K562 (cell line): Measurements from ENCODE around the gene ROM1. TPM values are rescaled to one million over a fixed set of nuclear protein-coding genes. Genes with fewer than 3 reads are reported as not detected.

ENCODE experiments used
- CBX2 ChIP-seq: fragments of 200-600 bp; sonication (generic); IDR thresholded peaks from one replicate; pipeline ENCODE4 v1.6.1; 2012; ENCODE audit warnings: mild to moderate bottlenecking, low read length, inconsistent platforms; ENCODE audit not compliant: insufficient read depth, poor library complexity, severe bottlenecking
- CBX5 ChIP-seq: IDR thresholded peaks from 2 replicates; pipeline ENCODE4 v1.6.1; 2014; ENCODE audit warnings: low read depth, borderline replicate concordance
- CEBPB ChIP-seq: fragments of 450-650 bp; IDR thresholded peaks from 2 replicates; pipeline ENCODE4 v1.6.1; 2016; ENCODE audit warnings: missing genetic modification characterization, missing compliant biosample characterization
- CXXC5 ChIP-seq: fragments of 250-450 bp; sonication (Bioruptor Pico); IDR thresholded peaks from 2 replicates; pipeline ENCODE4 v1.8.0; 2022; ENCODE audit warnings: inconsistent platforms, mild to moderate bottlenecking, moderate library complexity
- DACH1 ChIP-seq: fragments of 450-650 bp; IDR thresholded peaks from 2 replicates; pipeline ENCODE4 v1.6.1; 2018; ENCODE audit not compliant: partially characterized antibody
- FOXK2 ChIP-seq, 2 experiments: fragments of 450-650 bp; IDR thresholded peaks in 1 of 2; conservative IDR thresholded peaks in 1 of 2; 2 replicates each; pipeline ENCODE4 v1.6.1; 2016; ENCODE audit warnings: low read depth in 2 of 2, mild to moderate bottlenecking in 1 of 2
- HIVEP1 ChIP-seq: fragments of 250-450 bp; sonication (Bioruptor Pico); IDR thresholded peaks from 2 replicates; pipeline ENCODE4 v1.4.0; 2020; ENCODE audit warnings: mild to moderate bottlenecking
- HSF4 ChIP-seq: fragments of 250-450 bp; sonication (Bioruptor Pico); IDR thresholded peaks from 2 replicates; pipeline ENCODE4 v2.1.2; 2022; ENCODE audit warnings: mild to moderate bottlenecking, moderate library complexity, borderline replicate concordance
- RAD21 ChIP-seq, 2 experiments: fragments of 250-450 bp in 1 of 2; fragments of 450-650 bp in 1 of 2; sonication (Bioruptor Pico) in 1 of 2; formaldehyde crosslinking in 1 of 2; IDR thresholded peaks in 1 of 2; conservative IDR thresholded peaks in 1 of 2; 2 replicates each; pipeline versions ENCODE4 v1.4.0 to v1.8.0; 2020 to 2022; ENCODE audit warnings: mild to moderate bottlenecking in 2 of 2, moderate library complexity in 1 of 2
- SMAD1 ChIP-seq: fragments of 150-350 bp; IDR thresholded peaks from 2 replicates; pipeline ENCODE4 v1.6.1; 2014; ENCODE audit warnings: low read length, low read depth; ENCODE audit not compliant: partially characterized antibody
- SMARCC2 ChIP-seq: fragments of 450-650 bp; IDR thresholded peaks from 2 replicates; pipeline ENCODE4 v1.6.1; 2017; ENCODE audit warnings: antibody characterized with exemption, moderate library complexity, mild to moderate bottlenecking, low read depth
- SMC3 ChIP-seq: conservative IDR thresholded peaks from 2 replicates; pipeline ENCODE4 v1.6.1; 2011; ENCODE audit warnings: low read depth, low read length, improper control_type of control experiment; ENCODE audit not compliant: insufficient read depth
- WHSC1 ChIP-seq: IDR thresholded peaks from one replicate; pipeline ENCODE4 v1.6.1; 2012; ENCODE audit warnings: low read length, control low read depth, inconsistent platforms
- ZNF408 ChIP-seq: fragments of 250-450 bp; sonication (Bioruptor Pico); IDR thresholded peaks from 2 replicates; pipeline ENCODE4 v1.4.0; 2020; ENCODE audit warnings: low read depth, mild to moderate bottlenecking, moderate library complexity
- ZNF644 ChIP-seq: fragments of 200-800 bp; sonication (Bioruptor generic); IDR thresholded peaks from 2 replicates; pipeline ENCODE4 v1.6.1; 2016; ENCODE audit warnings: low read depth, missing genetic modification characterization, missing compliant biosample characterization
- polyA plus RNA-seq, 8 experiments: library from polyadenylated mRNA; depleted of rRNA in 4 of 8; stranded (reverse) in 5 of 8; unstranded in 3 of 8; fragments of >200 nt; fragmentation: Nextera tagmentation in 2 of 8; fragmentation: Illumina TruSeq in 1 of 8; extraction: Ambion mirVana in 2 of 8; extraction: Trizol in 1 of 8; gene quantifications; 2 replicates each; pipeline versions ENCODE4 v1.2.1 to v1.2.3, GENCODE V29; 2011 to 2014; ENCODE audit warnings: inconsistent platforms in 1 of 8, missing spikeins in 1 of 8
- total RNA-seq, 7 experiments: library from RNA; depleted of rRNA in 6 of 7; stranded (reverse); fragments of >200 nt in 6 of 7; fragmentation: Illumina TruSeq in 2 of 7; extraction: Trizol in 2 of 7; gene quantifications; 2 replicates each; pipeline versions ENCODE4 v1.2.1 to v1.2.3, GENCODE V29; 2011 to 2021; ENCODE audit warnings: low replicate concordance in 1 of 7
- TF ChIP-seq, protein P1 (sequence below): fragments of 450-650 bp; IDR thresholded peaks from 2 replicates; pipeline ENCODE4 v1.6.1; 2016; ENCODE audit warnings: missing biosample characterization, missing genetic modification characterization
- TF ChIP-seq, protein P2 (sequence below), 2 experiments: IDR thresholded peaks; 2 replicates each; pipeline ENCODE4 v1.6.1; 2012; ENCODE audit warnings: improper control_type of control experiment in 2 of 2, low read depth in 2 of 2, low read length in 2 of 2, borderline replicate concordance in 1 of 2
- TF ChIP-seq, protein P3 (sequence below), 2 experiments: IDR thresholded peaks; 2 replicates each; pipeline ENCODE4 v1.6.1; 2011; ENCODE audit warnings: borderline replicate concordance in 1 of 2, control low read depth in 1 of 2, low read depth in 1 of 2, low read length in 1 of 2, mild to moderate bottlenecking in 1 of 2, mixed read lengths in 1 of 2, moderate library complexity in 1 of 2; ENCODE audit not compliant: insufficient read depth in 1 of 2, insufficient read length in 1 of 2, poor library complexity in 1 of 2, severe bottlenecking in 1 of 2; ENCODE audit errors: extremely low read depth in 1 of 2
- TF ChIP-seq, protein P4 (sequence below): fragments of 450-650 bp; IDR thresholded peaks from 2 replicates; pipeline ENCODE4 v1.6.1; 2017; ENCODE audit warnings: antibody characterized with exemption

The ROM1 gene
- total and polyA plus RNA-seq, 9 of the 15 experiments (the other 6 are each of a cell fraction or from before 2014, with no cell fraction given): 0.75 to 4.0 (median 2.6) TPM

DNA sequence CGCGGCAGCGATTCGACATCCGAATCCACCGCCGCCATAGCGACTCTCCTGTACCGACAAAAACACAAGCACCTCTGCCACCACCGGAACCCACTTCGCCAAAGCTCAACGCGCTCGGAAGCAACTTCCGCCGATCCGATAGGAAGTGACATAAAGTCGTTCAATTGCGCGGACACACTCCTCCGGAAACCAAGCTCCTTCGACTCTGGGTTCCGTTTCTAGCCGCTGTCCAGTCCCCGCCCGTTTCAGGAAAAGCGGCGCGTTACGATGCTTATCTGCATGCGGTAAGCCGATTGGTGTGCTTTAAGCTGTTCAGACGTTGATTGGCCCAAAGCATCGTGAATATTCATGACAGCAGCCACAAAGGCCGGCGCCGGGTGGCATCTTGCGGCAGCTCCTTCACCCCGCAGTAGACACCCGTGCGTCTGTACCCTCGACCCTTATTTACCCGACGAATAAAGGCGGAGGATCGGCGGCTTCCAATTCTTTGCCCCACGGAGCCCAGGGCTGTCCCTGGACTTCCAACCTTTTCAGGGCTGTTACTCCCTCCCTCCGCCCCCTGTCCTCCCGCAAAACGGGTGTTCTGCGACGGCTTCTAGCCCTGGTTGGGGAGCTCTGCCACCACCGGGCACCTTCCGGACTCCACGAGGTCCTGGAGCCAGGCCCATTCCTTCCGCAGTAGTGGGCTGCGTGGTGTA lies 21.5 kb upstream of the ROM1 start, which contains the start of gene TUT1 (continued):
- TF ChIP-seq, protein P1, sequence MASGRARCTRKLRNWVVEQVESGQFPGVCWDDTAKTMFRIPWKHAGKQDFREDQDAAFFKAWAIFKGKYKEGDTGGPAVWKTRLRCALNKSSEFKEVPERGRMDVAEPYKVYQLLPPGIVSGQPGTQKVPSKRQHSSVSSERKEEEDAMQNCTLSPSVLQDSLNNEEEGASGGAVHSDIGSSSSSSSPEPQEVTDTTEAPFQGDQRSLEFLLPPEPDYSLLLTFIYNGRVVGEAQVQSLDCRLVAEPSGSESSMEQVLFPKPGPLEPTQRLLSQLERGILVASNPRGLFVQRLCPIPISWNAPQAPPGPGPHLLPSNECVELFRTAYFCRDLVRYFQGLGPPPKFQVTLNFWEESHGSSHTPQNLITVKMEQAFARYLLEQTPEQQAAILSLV (tag): no peak
- TF ChIP-seq CBX5 (peak; percentile 10; the same call in 1 of the 2 replicates), DACH1 (no peak), SMARCC2 (no peak), RAD21 (CRISPR knock-in tag; conservative IDR thresholded peaks at IDR 0.05 in 1 of 2, IDR thresholded peaks at IDR 0.05 in 1 of 2) (peak in 1 of 2 experiments; percentile 2; a peak in 1 of 4 replicates), WHSC1 (no peak), CXXC5 (CRISPR knock-in tag) (peak; percentile 98), ZNF408 (CRISPR knock-in tag) (no peak), SMAD1 (peak; percentile 67), HIVEP1 (CRISPR knock-in tag) (no peak), SMC3 (no peak), CEBPB (tag) (no peak), CBX2 (no peak), ZNF644 (tag) (no peak; the same call in 1 of the 2 replicates), HSF4 (CRISPR knock-in tag) (no peak), FOXK2 (conservative IDR thresholded peaks at IDR 0.05 in 1 of 2, IDR thresholded peaks at IDR 0.05 in 1 of 2; ENCODE audit: low read depth in 2 of 2) (peak; percentile 93 to 97)
- TF ChIP-seq, protein P2, sequence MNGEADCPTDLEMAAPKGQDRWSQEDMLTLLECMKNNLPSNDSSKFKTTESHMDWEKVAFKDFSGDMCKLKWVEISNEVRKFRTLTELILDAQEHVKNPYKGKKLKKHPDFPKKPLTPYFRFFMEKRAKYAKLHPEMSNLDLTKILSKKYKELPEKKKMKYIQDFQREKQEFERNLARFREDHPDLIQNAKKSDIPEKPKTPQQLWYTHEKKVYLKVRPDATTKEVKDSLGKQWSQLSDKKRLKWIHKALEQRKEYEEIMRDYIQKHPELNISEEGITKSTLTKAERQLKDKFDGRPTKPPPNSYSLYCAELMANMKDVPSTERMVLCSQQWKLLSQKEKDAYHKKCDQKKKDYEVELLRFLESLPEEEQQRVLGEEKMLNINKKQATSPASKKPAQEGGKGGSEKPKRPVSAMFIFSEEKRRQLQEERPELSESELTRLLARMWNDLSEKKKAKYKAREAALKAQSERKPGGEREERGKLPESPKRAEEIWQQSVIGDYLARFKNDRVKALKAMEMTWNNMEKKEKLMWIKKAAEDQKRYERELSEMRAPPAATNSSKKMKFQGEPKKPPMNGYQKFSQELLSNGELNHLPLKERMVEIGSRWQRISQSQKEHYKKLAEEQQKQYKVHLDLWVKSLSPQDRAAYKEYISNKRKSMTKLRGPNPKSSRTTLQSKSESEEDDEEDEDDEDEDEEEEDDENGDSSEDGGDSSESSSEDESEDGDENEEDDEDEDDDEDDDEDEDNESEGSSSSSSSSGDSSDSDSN (IDR thresholded peaks at IDR 0.05; ENCODE audit: borderline replicate concordance in 1 of 2, low read depth in 2 of 2, low read length in 2 of 2): 0 out of 4 replicates have a peak, but pooled peaks of 1 of the 2 experiments have one; percentile 47
- TF ChIP-seq, protein P3, sequence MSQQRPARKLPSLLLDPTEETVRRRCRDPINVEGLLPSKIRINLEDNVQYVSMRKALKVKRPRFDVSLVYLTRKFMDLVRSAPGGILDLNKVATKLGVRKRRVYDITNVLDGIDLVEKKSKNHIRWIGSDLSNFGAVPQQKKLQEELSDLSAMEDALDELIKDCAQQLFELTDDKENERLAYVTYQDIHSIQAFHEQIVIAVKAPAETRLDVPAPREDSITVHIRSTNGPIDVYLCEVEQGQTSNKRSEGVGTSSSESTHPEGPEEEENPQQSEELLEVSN (IDR thresholded peaks at IDR 0.05; ENCODE audit: borderline replicate concordance in 1 of 2, extremely low read depth in 1 of 2, insufficient read depth in 1 of 2, insufficient read length in 1 of 2, low read depth in 1 of 2, low read length in 1 of 2, poor library complexity in 1 of 2, severe bottlenecking in 1 of 2): peak; percentile 62 to 67
- TF ChIP-seq, protein P4, sequence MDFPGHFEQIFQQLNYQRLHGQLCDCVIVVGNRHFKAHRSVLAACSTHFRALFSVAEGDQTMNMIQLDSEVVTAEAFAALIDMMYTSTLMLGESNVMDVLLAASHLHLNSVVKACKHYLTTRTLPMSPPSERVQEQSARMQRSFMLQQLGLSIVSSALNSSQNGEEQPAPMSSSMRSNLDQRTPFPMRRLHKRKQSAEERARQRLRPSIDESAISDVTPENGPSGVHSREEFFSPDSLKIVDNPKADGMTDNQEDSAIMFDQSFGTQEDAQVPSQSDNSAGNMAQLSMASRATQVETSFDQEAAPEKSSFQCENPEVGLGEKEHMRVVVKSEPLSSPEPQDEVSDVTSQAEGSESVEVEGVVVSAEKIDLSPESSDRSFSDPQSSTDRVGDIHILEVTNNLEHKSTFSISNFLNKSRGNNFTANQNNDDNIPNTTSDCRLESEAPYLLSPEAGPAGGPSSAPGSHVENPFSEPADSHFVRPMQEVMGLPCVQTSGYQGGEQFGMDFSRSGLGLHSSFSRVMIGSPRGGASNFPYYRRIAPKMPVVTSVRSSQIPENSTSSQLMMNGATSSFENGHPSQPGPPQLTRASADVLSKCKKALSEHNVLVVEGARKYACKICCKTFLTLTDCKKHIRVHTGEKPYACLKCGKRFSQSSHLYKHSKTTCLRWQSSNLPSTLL: no peak
